MM.1S (cell line): ENCODE measurements around the gene SVIP.

Experiments
- DNase-seq: peaks from one replicate; pipeline ENCODE4 v3.0.0-alpha.2; 2015
- H2AFZ ChIP-seq: fragments of 300-600 bp; sonication (generic); 2 replicates; pipeline ENCODE4 v1.6.0; 2016; ENCODE audit warnings: antibody characterized with exemption, low read length
- H3F3A ChIP-seq: fragments of 300-600 bp; sonication (generic); 2 replicates; pipeline ENCODE4 v1.6.1; 2016; ENCODE audit warnings: mild to moderate bottlenecking, antibody characterized with exemption, low read length, moderate library complexity, mixed read lengths; ENCODE audit not compliant: insufficient read depth
- H3K27ac ChIP-seq: fragments of 300-600 bp; sonication (generic); 2 replicates; pipeline ENCODE4 v1.5.1; 2016; ENCODE audit warnings: mild to moderate bottlenecking, low read length
- H3K27me3 ChIP-seq: fragments of 300-600 bp; sonication (generic); replicated peaks from 2 replicates; pipeline ENCODE4 v1.6.0; 2016; ENCODE audit warnings: low read length; ENCODE audit not compliant: insufficient read depth
- H3K36me3 ChIP-seq: fragments of 300-600 bp; sonication (generic); replicated peaks from 2 replicates; pipeline ENCODE4 v1.6.1; 2016; ENCODE audit warnings: mild to moderate bottlenecking, low read length, mixed read lengths; ENCODE audit not compliant: insufficient read depth
- H3K4me1 ChIP-seq: fragments of 300-600 bp; sonication (generic); 2 replicates; pipeline ENCODE4 v1.6.1; 2016; ENCODE audit warnings: low read length, mixed read lengths
- H3K4me2 ChIP-seq: fragments of 300-600 bp; sonication (generic); 2 replicates; pipeline ENCODE4 v1.6.0; 2016; ENCODE audit warnings: low read depth, low read length
- H3K4me3 ChIP-seq: fragments of 300-600 bp; sonication (generic); 2 replicates; pipeline ENCODE4 v1.5.1; 2016; ENCODE audit warnings: low read length, mixed read lengths
- H3K79me2 ChIP-seq: fragments of 300-600 bp; sonication (generic); 2 replicates; pipeline ENCODE4 v1.6.1; 2016; ENCODE audit warnings: mixed run types, low read length, mixed read lengths
- H3K9ac ChIP-seq: fragments of 300-600 bp; sonication (generic); 2 replicates; pipeline ENCODE4 v1.6.1; 2016; ENCODE audit warnings: low read length, mixed read lengths
- H3K9me2 ChIP-seq: fragments of 300-600 bp; sonication (generic); replicated peaks from 2 replicates; pipeline ENCODE4 v1.6.1; 2016; ENCODE audit warnings: mild to moderate bottlenecking, low read length, mixed read lengths; ENCODE audit not compliant: insufficient read depth
- H3K9me3 ChIP-seq: fragments of 300-600 bp; sonication (generic); replicated peaks from 2 replicates; pipeline ENCODE4 v1.6.1; 2016; ENCODE audit warnings: mild to moderate bottlenecking, low read length, mixed read lengths; ENCODE audit not compliant: insufficient read depth
- H4K20me1 ChIP-seq: fragments of 300-600 bp; sonication (generic); 2 replicates; pipeline ENCODE4 v1.6.1; 2016; ENCODE audit warnings: mild to moderate bottlenecking, low read length, moderate library complexity, mixed read lengths; ENCODE audit not compliant: insufficient read depth
- EZH2 ChIP-seq: fragments of 300-600 bp; sonication (generic); optimal IDR thresholded peaks from 2 replicates; pipeline ENCODE3; 2017; ENCODE audit warnings: low read depth, mild to moderate bottlenecking, antibody characterized with exemption, low read length, mixed read lengths
- EZH2phosphoT487 ChIP-seq: fragments of 300-600 bp; sonication (generic); IDR thresholded peaks from 2 replicates; pipeline ENCODE4 v1.6.1; 2018; ENCODE audit warnings: antibody characterized with exemption, low read length
- TF ChIP-seq, protein P1 (sequence below): fragments of 300-600 bp; sonication (generic); IDR thresholded peaks from 2 replicates; pipeline ENCODE4 v1.5.1; 2016; ENCODE audit warnings: antibody characterized with exemption, low read length, mixed read lengths

Gene SVIP

DNA sequence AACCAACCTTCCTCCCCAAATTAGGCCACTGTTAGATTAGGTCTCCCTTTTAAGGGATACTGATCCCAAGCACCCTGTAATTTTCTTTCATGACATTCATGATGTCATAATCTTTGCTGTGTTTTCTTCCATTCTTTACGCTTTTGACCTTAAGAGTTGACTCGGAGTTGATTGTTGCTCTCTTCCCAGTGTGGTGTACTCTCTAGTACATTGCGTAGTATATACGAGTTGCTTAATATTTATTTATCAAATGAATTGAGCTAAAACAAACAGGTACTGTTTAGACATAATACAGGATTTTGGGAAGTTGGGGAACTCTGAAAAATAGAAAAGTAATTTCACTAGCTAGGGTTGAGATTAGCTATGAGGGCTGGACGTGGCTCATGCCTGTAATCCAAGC lies 49.8 kb downstream of the SVIP start:
- Histone ChIP-seq H2AFZ (no peak overlapping the region), H3K4me2 (no peak overlapping the region), H3K9ac (no peak overlapping the region), H3K27me3 (no peaks in the 10 kb centered on the region), H3K4me3 (no peak overlapping the region), H3K9me2 (no peaks in the 10 kb centered on the region), H3F3A (peaks cover 10% of the 10 kb centered on the region), H3K36me3 (no peaks in the 10 kb centered on the region), H3K9me3 (no peaks in the 10 kb centered on the region), H3K79me2 (peaks cover 54% of the 10 kb centered on the region), H3K27ac (no peak overlapping the region), H3K4me1 (peaks cover 20% of the 10 kb centered on the region), H4K20me1 (no peaks in the 10 kb centered on the region)
- TF ChIP-seq EZH2phosphoT487 (no peak), EZH2 (no peak)
- TF ChIP-seq, protein P1, sequence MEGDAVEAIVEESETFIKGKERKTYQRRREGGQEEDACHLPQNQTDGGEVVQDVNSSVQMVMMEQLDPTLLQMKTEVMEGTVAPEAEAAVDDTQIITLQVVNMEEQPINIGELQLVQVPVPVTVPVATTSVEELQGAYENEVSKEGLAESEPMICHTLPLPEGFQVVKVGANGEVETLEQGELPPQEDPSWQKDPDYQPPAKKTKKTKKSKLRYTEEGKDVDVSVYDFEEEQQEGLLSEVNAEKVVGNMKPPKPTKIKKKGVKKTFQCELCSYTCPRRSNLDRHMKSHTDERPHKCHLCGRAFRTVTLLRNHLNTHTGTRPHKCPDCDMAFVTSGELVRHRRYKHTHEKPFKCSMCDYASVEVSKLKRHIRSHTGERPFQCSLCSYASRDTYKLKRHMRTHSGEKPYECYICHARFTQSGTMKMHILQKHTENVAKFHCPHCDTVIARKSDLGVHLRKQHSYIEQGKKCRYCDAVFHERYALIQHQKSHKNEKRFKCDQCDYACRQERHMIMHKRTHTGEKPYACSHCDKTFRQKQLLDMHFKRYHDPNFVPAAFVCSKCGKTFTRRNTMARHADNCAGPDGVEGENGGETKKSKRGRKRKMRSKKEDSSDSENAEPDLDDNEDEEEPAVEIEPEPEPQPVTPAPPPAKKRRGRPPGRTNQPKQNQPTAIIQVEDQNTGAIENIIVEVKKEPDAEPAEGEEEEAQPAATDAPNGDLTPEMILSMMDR: no peak
- DNase-seq: no peak

DNA sequence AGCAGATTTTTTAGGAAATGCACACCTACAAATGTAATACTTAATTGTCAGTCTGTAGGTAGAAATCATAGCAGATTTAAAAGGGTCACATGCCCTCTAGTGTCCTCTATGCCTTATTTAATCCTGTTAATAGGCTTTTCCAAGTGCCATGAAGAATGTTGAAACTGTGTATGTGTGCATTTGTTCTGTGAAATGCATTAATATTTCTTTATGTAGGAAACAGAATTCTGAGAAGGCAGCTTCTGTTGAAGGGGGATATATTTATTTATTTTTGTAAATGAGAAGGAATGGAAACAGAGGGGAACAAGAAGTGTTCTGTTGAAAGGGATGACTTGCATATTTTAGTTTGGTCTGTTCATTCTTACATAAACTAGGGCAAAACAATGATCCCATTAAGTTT lies 51.0 kb downstream of the SVIP start:
- H3F3A ChIP-seq: peaks cover 9% of the 10 kb centered on the region; the same call in 1 of the 2 replicates
- H3K27ac ChIP-seq: no peak overlapping the region
- peaks cover 19% of the 10 kb centered on the region for H3K4me1 ChIP-seq
- no peaks in the 10 kb centered on the region for H4K20me1 ChIP-seq
- DNase-seq: peak; percentile 22
- TF ChIP-seq EZH2phosphoT487 (no peak), EZH2 (no peak)
- TF ChIP-seq, protein P1: peak; percentile 35
- H2AFZ ChIP-seq: no peak overlapping the region
- H3K4me3 ChIP-seq: no peak overlapping the region
- no peak overlapping the region for H3K4me2 ChIP-seq
- H3K36me3 ChIP-seq: no peaks in the 10 kb centered on the region
- H3K9me2 ChIP-seq: no peaks in the 10 kb centered on the region
- H3K27me3 ChIP-seq: no peaks in the 10 kb centered on the region
- no peak overlapping the region for H3K9ac ChIP-seq
- no peaks in the 10 kb centered on the region for H3K9me3 ChIP-seq
- H3K79me2 ChIP-seq: peaks cover 41% of the 10 kb centered on the region

DNA sequence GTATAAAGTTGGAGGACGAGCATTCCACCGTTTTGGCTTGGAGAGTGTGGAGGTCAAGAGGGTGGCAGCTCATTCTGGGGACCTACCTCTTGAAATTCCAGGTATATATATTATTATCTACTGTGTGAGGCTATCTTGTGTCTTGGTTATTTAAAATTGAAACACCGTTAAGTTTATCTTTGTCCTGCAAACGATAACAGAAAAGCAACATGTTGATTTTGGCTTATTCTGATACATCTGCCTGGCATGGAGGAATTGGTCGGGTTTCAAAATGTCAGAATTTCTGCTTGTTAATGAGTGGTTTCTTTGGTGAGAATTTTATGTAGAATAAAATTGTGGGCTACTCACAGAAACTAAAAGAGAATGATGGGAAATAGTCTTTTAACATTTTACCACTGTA lies 54.4 kb downstream of the SVIP start:
- peaks cover 19% of the 10 kb centered on the region; the same call in 1 of the 2 replicates for H3K79me2 ChIP-seq
- H3K9me3 ChIP-seq: no peaks in the 10 kb centered on the region
- no peaks in the 10 kb centered on the region for H3K9me2 ChIP-seq
- H3F3A ChIP-seq: 0 out of 2 replicates have a peak, but pooled peaks cover 2% of the 10 kb centered on the region
- H2AFZ ChIP-seq: no peak overlapping the region
- no peak overlapping the region for H3K9ac ChIP-seq
- no peak for DNase-seq
- H3K36me3 ChIP-seq: no peaks in the 10 kb centered on the region
- no peak overlapping the region for H3K4me2 ChIP-seq
- TF ChIP-seq EZH2phosphoT487 (no peak), EZH2 (no peak)
- TF ChIP-seq, protein P1: no peak
- H4K20me1 ChIP-seq: no peaks in the 10 kb centered on the region
- no peaks in the 10 kb centered on the region for H3K27me3 ChIP-seq
- H3K27ac ChIP-seq: no peak overlapping the region
- H3K4me1 ChIP-seq: peaks cover 9% of the 10 kb centered on the region
- H3K4me3 ChIP-seq: no peak overlapping the region
